Neural cell (in vitro differentiated cells): ENCODE data around the gene PAK2. TPM values are rescaled to one million over a fixed set of nuclear protein-coding genes. Genes with fewer than 3 reads are reported as not detected.

Experiments
- H2AFZ ChIP-seq: fragments of 200-600, 300-800 bp; sonication (generic), shearing (Covaris generic); 2 replicates; pipeline ENCODE4 v1.6.0; 2014; ENCODE audit warnings: low read depth, mild to moderate bottlenecking, antibody characterized with exemption, low read length, moderate library complexity
- H3F3A ChIP-seq: fragments of 200-600 bp; shearing (Covaris generic); 2 replicates; pipeline ENCODE4 v1.6.1; 2016; ENCODE audit warnings: mild to moderate bottlenecking, moderate library complexity, mixed read lengths, antibody characterized with exemption, low read length; ENCODE audit not compliant: insufficient read depth, poor library complexity, severe bottlenecking
- H3K27ac ChIP-seq: fragments of 200-600, 300-800 bp; sonication (generic), shearing (Covaris generic); 2 replicates; pipeline ENCODE4 v1.5.1; 2014; ENCODE audit warnings: mild to moderate bottlenecking, low read length, moderate library complexity
- H3K27me3 ChIP-seq: fragments of 300-800, 200-600 bp; sonication (generic), shearing (Covaris generic); 2 replicates; pipeline ENCODE4 v1.6.0; 2014; ENCODE audit warnings: mild to moderate bottlenecking, low read depth, low read length, moderate library complexity; ENCODE audit not compliant: insufficient read depth
- H3K36me3 ChIP-seq: fragments of 300-800, 200-600 bp; sonication (generic), shearing (Covaris generic); 2 replicates; pipeline ENCODE4 v1.5.1; 2014; ENCODE audit warnings: mild to moderate bottlenecking, antibody characterized with exemption, low read length, moderate library complexity; ENCODE audit not compliant: insufficient read depth
- H3K4me2 ChIP-seq: fragments of 300-800, 200-600 bp; sonication (generic), shearing (Covaris generic); 2 replicates; pipeline ENCODE4 v1.6.0; 2014; ENCODE audit warnings: mild to moderate bottlenecking, low read length
- H3K4me3 ChIP-seq: fragments of 300-800, 200-600 bp; sonication (generic), shearing (Covaris generic); 2 replicates; pipeline ENCODE4 v1.5.1; 2014; ENCODE audit warnings: mild to moderate bottlenecking, low read length, moderate library complexity
- H3K79me2 ChIP-seq: fragments of 200-600 bp; shearing (Covaris generic); replicated peaks from 2 replicates; pipeline ENCODE4 v1.6.0; 2014; ENCODE audit warnings: mild to moderate bottlenecking, low read length, moderate library complexity; ENCODE audit not compliant: insufficient read depth
- H3K9ac ChIP-seq: fragments of 300-800, 200-600 bp; sonication (generic), shearing (Covaris generic); 2 replicates; pipeline ENCODE4 v1.6.1; 2016; ENCODE audit warnings: mild to moderate bottlenecking, low read length, mixed read lengths
- H3K9me2 ChIP-seq: fragments of 200-600 bp; shearing (Covaris generic); 2 replicates; pipeline ENCODE4 v1.6.1; 2016; ENCODE audit warnings: mild to moderate bottlenecking, low read length, mixed read lengths; ENCODE audit not compliant: insufficient read depth
- H3K9me3 ChIP-seq: fragments of 200-600, 300-800 bp; sonication (generic), shearing (Covaris generic); 2 replicates; pipeline ENCODE4 v1.6.1; 2016; ENCODE audit warnings: mild to moderate bottlenecking, mixed run types, low read length, moderate library complexity, mixed read lengths
- H4K20me1 ChIP-seq: fragments of 200-600 bp; shearing (Covaris generic); 2 replicates; pipeline ENCODE4 v1.6.1; 2016; ENCODE audit warnings: mild to moderate bottlenecking, mixed run types; ENCODE audit not compliant: insufficient read depth
- EP300 ChIP-seq: fragments of 450-650 bp; conservative IDR thresholded peaks from 2 replicates; pipeline ENCODE4 v1.6.1; 2014; ENCODE audit warnings: antibody characterized with exemption, mild to moderate bottlenecking, moderate library complexity; ENCODE audit not compliant: poor library complexity, severe bottlenecking
- EZH2 ChIP-seq: fragments of 200-600, 300-800 bp; shearing (Covaris generic), sonication (generic); IDR thresholded peaks from 2 replicates; pipeline ENCODE4 v1.6.1; 2014; ENCODE audit warnings: antibody characterized with exemption, low read length, borderline replicate concordance, mild to moderate bottlenecking; ENCODE audit not compliant: insufficient read depth, poor library complexity, severe bottlenecking
- MXI1 ChIP-seq: fragments of 450-650 bp; conservative IDR thresholded peaks from 2 replicates; pipeline ENCODE4 v1.6.1; 2014; ENCODE audit warnings: antibody characterized with exemption, mild to moderate bottlenecking; ENCODE audit not compliant: poor library complexity, severe bottlenecking
- POLR2AphosphoS5 ChIP-seq: IDR thresholded peaks from 2 replicates; pipeline ENCODE4 v1.6.1; 2012
- RAD21 ChIP-seq: fragments of 450-650 bp; conservative IDR thresholded peaks from 2 replicates; pipeline ENCODE4 v1.6.1; 2014; ENCODE audit warnings: antibody characterized with exemption, mild to moderate bottlenecking, moderate library complexity
- SMC3 ChIP-seq: fragments of 450-650 bp; conservative IDR thresholded peaks from 2 replicates; pipeline ENCODE4 v1.6.1; 2014; ENCODE audit warnings: antibody characterized with exemption, mild to moderate bottlenecking, moderate library complexity; ENCODE audit not compliant: poor library complexity
- TAF1 ChIP-seq: IDR thresholded peaks from 2 replicates; pipeline ENCODE4 v1.6.1; 2012; ENCODE audit warnings: low read depth
- polyA plus RNA-seq: library from polyadenylated mRNA; depleted of rRNA; stranded (reverse); fragments of >200 nt; gene quantifications from 2 replicates; pipeline ENCODE4 v1.2.3, GENCODE V29; 2014
- TF ChIP-seq, protein P1 (sequence below): IDR thresholded peaks from 2 replicates; pipeline ENCODE4 v1.6.1; 2012; ENCODE audit warnings: borderline replicate concordance
- TF ChIP-seq, protein P2 (sequence below): fragments of 450-650 bp; IDR thresholded peaks from 2 replicates; pipeline ENCODE4 v1.5.1; 2014; ENCODE audit warnings: antibody characterized with exemption, mild to moderate bottlenecking, moderate library complexity; ENCODE audit not compliant: poor library complexity, severe bottlenecking

PAK2 gene
- polyA plus RNA-seq, 1 donor from 2014 or later: 40.3 TPM

DNA sequence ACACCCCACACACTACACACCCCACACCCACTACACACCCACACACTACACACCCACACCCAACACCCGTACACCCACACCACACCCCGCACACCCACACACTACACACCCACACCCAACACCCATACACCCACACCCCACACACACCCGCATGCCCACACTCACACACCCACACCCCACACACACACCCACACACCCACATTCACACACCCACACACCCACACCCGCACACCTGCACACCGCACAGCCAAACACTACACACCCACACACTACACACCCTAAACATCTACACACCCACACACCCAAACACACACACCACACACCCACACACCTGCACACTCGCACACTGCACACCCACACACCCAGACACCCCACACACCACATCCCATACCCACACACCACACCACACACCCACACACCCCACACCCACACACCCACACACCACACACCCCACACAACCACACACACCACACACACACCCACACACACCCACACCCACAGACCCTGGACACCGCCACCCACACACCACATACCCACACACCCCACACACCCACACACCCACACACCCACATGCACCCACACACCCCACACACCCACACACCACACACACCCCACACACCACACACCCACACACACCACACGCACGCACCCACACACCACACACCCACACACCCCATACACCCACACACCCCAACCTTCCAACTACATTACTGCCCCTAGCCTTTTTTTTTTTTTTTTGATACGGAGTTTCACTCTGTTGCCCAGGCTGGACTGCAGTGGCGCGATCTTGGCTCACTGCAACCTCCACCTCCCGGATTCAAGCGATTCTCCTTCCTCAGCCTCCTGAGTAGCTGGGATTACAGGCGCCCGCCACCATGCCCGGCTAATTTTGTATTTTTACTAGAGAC is 44.5 kb upstream of the PAK2 start:
- H3K4me3 ChIP-seq: no peak overlapping the region
- H3K36me3 ChIP-seq: no peaks in the 10 kb centered on the region
- H3K79me2 ChIP-seq: no peaks in the 10 kb centered on the region
- no peak overlapping the region for H3K9ac ChIP-seq
- H3K9me3 ChIP-seq: no peaks in the 10 kb centered on the region
- no peaks in the 10 kb centered on the region for H3K9me2 ChIP-seq
- no peak overlapping the region for H2AFZ ChIP-seq
- no peaks in the 10 kb centered on the region for H3K27me3 ChIP-seq
- H3K27ac ChIP-seq: no peak overlapping the region
- H3F3A ChIP-seq: no peaks in the 10 kb centered on the region
- no peak overlapping the region for H3K4me2 ChIP-seq
- H4K20me1 ChIP-seq: no peaks in the 10 kb centered on the region
- no peak for TF ChIP-seq EP300
- no peak for TF ChIP-seq POLR2AphosphoS5
- no peak for TF ChIP-seq MXI1
- TF ChIP-seq, protein P1, sequence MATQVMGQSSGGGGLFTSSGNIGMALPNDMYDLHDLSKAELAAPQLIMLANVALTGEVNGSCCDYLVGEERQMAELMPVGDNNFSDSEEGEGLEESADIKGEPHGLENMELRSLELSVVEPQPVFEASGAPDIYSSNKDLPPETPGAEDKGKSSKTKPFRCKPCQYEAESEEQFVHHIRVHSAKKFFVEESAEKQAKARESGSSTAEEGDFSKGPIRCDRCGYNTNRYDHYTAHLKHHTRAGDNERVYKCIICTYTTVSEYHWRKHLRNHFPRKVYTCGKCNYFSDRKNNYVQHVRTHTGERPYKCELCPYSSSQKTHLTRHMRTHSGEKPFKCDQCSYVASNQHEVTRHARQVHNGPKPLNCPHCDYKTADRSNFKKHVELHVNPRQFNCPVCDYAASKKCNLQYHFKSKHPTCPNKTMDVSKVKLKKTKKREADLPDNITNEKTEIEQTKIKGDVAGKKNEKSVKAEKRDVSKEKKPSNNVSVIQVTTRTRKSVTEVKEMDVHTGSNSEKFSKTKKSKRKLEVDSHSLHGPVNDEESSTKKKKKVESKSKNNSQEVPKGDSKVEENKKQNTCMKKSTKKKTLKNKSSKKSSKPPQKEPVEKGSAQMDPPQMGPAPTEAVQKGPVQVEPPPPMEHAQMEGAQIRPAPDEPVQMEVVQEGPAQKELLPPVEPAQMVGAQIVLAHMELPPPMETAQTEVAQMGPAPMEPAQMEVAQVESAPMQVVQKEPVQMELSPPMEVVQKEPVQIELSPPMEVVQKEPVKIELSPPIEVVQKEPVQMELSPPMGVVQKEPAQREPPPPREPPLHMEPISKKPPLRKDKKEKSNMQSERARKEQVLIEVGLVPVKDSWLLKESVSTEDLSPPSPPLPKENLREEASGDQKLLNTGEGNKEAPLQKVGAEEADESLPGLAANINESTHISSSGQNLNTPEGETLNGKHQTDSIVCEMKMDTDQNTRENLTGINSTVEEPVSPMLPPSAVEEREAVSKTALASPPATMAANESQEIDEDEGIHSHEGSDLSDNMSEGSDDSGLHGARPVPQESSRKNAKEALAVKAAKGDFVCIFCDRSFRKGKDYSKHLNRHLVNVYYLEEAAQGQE: no peak

DNA sequence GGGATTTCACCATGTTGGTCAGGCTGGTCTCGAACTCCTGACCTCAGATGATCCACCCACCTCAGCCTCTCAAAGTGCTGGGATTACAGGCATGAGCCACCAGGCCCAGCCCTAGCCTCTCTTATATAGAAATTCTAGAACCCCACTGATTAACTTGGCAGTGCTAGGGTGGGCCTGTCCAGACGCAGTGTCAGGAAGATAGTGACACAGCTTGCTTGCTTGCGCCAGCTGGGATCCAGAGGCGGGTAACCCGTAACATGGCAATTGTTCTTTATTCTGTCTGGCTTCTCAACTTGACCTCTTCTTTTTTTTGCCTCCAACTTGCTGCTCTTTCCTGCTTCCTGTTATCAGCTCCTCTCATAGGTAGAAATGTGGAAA is 43.8 kb upstream of the PAK2 start:
- H3K36me3 ChIP-seq: no peaks in the 10 kb centered on the region
- no peaks in the 10 kb centered on the region for H3K27me3 ChIP-seq
- TF ChIP-seq RAD21: no peak
- TF ChIP-seq EZH2: no peak
- TF ChIP-seq, protein P1: no peak
- no peak for TF ChIP-seq EP300
- TF ChIP-seq TAF1: no peak
- TF ChIP-seq SMC3: no peak
- TF ChIP-seq, protein P2, sequence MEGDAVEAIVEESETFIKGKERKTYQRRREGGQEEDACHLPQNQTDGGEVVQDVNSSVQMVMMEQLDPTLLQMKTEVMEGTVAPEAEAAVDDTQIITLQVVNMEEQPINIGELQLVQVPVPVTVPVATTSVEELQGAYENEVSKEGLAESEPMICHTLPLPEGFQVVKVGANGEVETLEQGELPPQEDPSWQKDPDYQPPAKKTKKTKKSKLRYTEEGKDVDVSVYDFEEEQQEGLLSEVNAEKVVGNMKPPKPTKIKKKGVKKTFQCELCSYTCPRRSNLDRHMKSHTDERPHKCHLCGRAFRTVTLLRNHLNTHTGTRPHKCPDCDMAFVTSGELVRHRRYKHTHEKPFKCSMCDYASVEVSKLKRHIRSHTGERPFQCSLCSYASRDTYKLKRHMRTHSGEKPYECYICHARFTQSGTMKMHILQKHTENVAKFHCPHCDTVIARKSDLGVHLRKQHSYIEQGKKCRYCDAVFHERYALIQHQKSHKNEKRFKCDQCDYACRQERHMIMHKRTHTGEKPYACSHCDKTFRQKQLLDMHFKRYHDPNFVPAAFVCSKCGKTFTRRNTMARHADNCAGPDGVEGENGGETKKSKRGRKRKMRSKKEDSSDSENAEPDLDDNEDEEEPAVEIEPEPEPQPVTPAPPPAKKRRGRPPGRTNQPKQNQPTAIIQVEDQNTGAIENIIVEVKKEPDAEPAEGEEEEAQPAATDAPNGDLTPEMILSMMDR: no peak
- TF ChIP-seq MXI1: no peak
- TF ChIP-seq POLR2AphosphoS5: no peak
- H3K9ac ChIP-seq: no peak overlapping the region
- no peak overlapping the region for H3K4me3 ChIP-seq
- no peak overlapping the region for H3K4me2 ChIP-seq
- no peak overlapping the region for H3K27ac ChIP-seq
- no peaks in the 10 kb centered on the region for H3K79me2 ChIP-seq
- no peaks in the 10 kb centered on the region for H3K9me3 ChIP-seq
- H3K9me2 ChIP-seq: no peaks in the 10 kb centered on the region
- no peak overlapping the region for H2AFZ ChIP-seq
- no peaks in the 10 kb centered on the region for H3F3A ChIP-seq
- H4K20me1 ChIP-seq: no peaks in the 10 kb centered on the region
